GOT3 (cell line): ENCODE data around the gene ABHD16B.
A peak's percentile ranks its signal among the peaks of the same experiment; 100 is the strongest.
"Not testable (repeated sequence)": the region's sequence is repeated elsewhere in the genome, so short reads cannot be mapped to it uniquely, and the experiment has no call there.

Experiments
- DNase-seq: peaks from one replicate; lab custom pipeline; 2025; ENCODE audit warnings: mixed read lengths; lab: John Stamatoyannopoulos, UW

ABHD16B gene

GRCh38 chr20:63834491-63834880 lies 26.8 kb upstream of the ABHD16B start:
- DNase-seq, result no peak

- peak; percentile 51 for DNase-seq
These were observed 26.1 kb upstream of the ABHD16B start for GRCh38 chr20:63835021-63835858.

GRCh38 chr20:63836458-63837344 lies 24.6 kb upstream of the ABHD16B start:
- no peak for DNase-seq

GRCh38 chr20:63837479-63837878 lies 23.8 kb upstream of the ABHD16B start:
- no peak for DNase-seq

GRCh38 chr20:63839620-63840019 lies 21.7 kb upstream of the ABHD16B start:
- DNase-seq, result no peak

- no peak for DNase-seq
These were observed 20.9 kb upstream of the ABHD16B start for GRCh38 chr20:63840405-63840828.

- DNase-seq, result no peak
These were observed 19.0 kb upstream of the ABHD16B start for GRCh38 chr20:63842258-63842657.

GRCh38 chr20:63843222-63843621 lies 18.1 kb upstream of the ABHD16B start:
- DNase-seq, result no peak

GRCh38 chr20:63843778-63844177 lies 17.5 kb upstream of the ABHD16B start:
- DNase-seq, result no peak

- no peak for DNase-seq
These were observed 16.7 kb upstream of the ABHD16B start for GRCh38 chr20:63844511-63844991.

- no peak for DNase-seq
These were observed 15.0 kb upstream of the ABHD16B start for GRCh38 chr20:63846128-63846771.

- DNase-seq, result no peak
These were observed 14.4 kb upstream of the ABHD16B start for GRCh38 chr20:63846888-63847236.

GRCh38 chr20:63847237-63848002 lies 13.9 kb upstream of the ABHD16B start:
- no peak for DNase-seq

GRCh38 chr20:63848003-63848911 lies 13.0 kb upstream of the ABHD16B start:
- no peak for DNase-seq

GRCh38 chr20:63850689-63851547 lies 10.4 kb upstream of the ABHD16B start:
- DNase-seq, result no peak

GRCh38 chr20:63851548-63851943 lies 9.8 kb upstream of the ABHD16B start:
- DNase-seq, result not testable (repeated sequence)

- not testable (repeated sequence) for DNase-seq
These were observed 7.6 kb upstream of the ABHD16B start for GRCh38 chr20:63853733-63854068.

- no peak for DNase-seq
These were observed 7.1 kb upstream of the ABHD16B start for GRCh38 chr20:63854069-63854765.

- DNase-seq, result no peak
These were observed 6.4 kb upstream of the ABHD16B start for GRCh38 chr20:63854766-63855362.
